Mesodermal cell (in vitro differentiated cells): Measurements from ENCODE around the gene TMCO1.
"Not testable (repeated sequence)": the region's sequence is repeated elsewhere in the genome, so short reads cannot be mapped to it uniquely, and the experiment has no call there.

Source experiments
- H3K27ac ChIP-seq: 2 replicates; pipeline ENCODE4 v1.7.0; 2013; ENCODE audit warnings: mild to moderate bottlenecking, low read depth, low read length, moderate library complexity; ENCODE audit not compliant: severe bottlenecking
- H3K36me3 ChIP-seq: 2 replicates; pipeline ENCODE4 v1.7.1; 2013; ENCODE audit warnings: mild to moderate bottlenecking, low read length, moderate library complexity; ENCODE audit not compliant: control insufficient read depth, insufficient read depth
- H3K4me1 ChIP-seq: one replicate; pipeline ENCODE4 v1.7.1; 2013; ENCODE audit warnings: mild to moderate bottlenecking, low read length; ENCODE audit not compliant: insufficient read depth, control insufficient read depth, poor library complexity, severe bottlenecking
- H3K4me3 ChIP-seq: 2 replicates; pipeline ENCODE4 v1.7.0; 2013; ENCODE audit warnings: low read length, control low read depth, mild to moderate bottlenecking; ENCODE audit not compliant: insufficient read depth, poor library complexity, severe bottlenecking; ENCODE audit errors: extremely low read depth
- H3K9me3 ChIP-seq: 2 replicates; pipeline ENCODE4 v1.7.1; 2013; ENCODE audit warnings: mild to moderate bottlenecking, low read length, moderate library complexity; ENCODE audit not compliant: control insufficient read depth
- WGBS, 2 experiments: methylation state at CpG; one replicate each; pipeline ENCODE4 v1.1.5; 2013; ENCODE audit warnings: missing lambda C conversion rate in 2 of 2; ENCODE audit not compliant: insufficient coverage in 2 of 2; 5-methylcytosine and 5-hydroxymethylcytosine counted together

TMCO1 gene

GRCh38 chr1:165703648-165704047 is 65.0 kb downstream of the TMCO1 start:
- H3K36me3 ChIP-seq = no peaks in the 10 kb centered on the region
- no peaks in the 10 kb centered on the region for H3K9me3 ChIP-seq
- WGBS, 2 experiments = 83 to 100% methylated on average over 1 of the region's 2 CpGs
- H3K4me1 ChIP-seq = no peaks in the 10 kb centered on the region
- H3K4me3 ChIP-seq = no peak overlapping the region
- H3K27ac ChIP-seq = no peak overlapping the region

DNA sequence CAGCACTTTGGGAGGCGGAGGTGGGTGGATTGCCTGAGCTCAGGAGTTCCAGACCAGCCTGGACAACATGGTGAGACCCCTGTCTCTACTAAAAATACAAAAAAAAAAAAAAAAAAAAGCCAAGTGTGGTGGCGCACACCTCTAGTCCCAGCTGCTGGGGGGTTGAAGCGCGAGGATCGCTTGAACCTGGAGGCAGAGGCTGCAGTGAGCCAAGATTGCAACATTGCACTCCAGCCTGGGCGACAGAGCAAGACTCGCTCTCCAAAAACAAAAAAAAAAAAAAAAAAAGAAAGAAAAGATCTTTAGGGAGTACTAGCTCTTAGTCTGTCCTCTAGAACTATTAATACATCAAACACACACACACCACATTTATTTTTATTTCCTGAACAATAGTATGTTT is 66.7 kb downstream of the TMCO1 start:
- H3K4me3 ChIP-seq, H3K9me3 ChIP-seq, H3K27ac ChIP-seq, H3K36me3 ChIP-seq, H3K4me1 ChIP-seq: not testable (repeated sequence)
- 75% methylated on average over 4 of the region's 7 CpGs; no CpG with 5 or more reads in 1 of the 2 experiments for WGBS, 2 experiments

GRCh38 chr1:165699577-165699976 is 69.1 kb downstream of the TMCO1 start:
- no peak overlapping the region for H3K4me3 ChIP-seq
- no peak overlapping the region for H3K27ac ChIP-seq
- H3K36me3 ChIP-seq = peaks cover 6% of the 10 kb centered on the region
- WGBS, 2 experiments = 86% methylated on average over 1 of the region's 3 CpGs; no CpG with 5 or more reads in 1 of the 2 experiments
- H3K4me1 ChIP-seq = no peaks in the 10 kb centered on the region
- H3K9me3 ChIP-seq = no peaks in the 10 kb centered on the region

DNA sequence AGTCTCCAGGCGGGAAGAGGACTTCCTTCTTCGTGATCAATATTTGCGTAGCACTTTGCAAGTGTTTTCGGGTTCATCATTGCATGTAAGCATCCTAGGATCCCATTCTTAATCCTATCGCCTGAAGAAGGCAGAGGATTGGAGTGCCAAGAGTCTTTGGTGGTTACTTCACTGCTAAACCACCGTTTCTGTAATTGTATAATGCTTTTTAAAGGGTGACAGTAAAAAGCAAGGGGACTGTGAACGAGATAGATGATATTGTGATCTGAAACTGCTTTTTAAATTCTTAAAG is 70.0 kb downstream of the TMCO1 start:
- Histone ChIP-seq H3K4me1 (no peaks in the 10 kb centered on the region), H3K4me3 (peak overlapping the region; percentile 81), H3K36me3 (peaks cover 12% of the 10 kb centered on the region), H3K9me3 (no peaks in the 10 kb centered on the region), H3K27ac (peak overlapping the region; percentile 96)
- WGBS, 2 experiments = 0 to 20% methylated on average over 1 to 2 of the region's 7 CpGs

DNA sequence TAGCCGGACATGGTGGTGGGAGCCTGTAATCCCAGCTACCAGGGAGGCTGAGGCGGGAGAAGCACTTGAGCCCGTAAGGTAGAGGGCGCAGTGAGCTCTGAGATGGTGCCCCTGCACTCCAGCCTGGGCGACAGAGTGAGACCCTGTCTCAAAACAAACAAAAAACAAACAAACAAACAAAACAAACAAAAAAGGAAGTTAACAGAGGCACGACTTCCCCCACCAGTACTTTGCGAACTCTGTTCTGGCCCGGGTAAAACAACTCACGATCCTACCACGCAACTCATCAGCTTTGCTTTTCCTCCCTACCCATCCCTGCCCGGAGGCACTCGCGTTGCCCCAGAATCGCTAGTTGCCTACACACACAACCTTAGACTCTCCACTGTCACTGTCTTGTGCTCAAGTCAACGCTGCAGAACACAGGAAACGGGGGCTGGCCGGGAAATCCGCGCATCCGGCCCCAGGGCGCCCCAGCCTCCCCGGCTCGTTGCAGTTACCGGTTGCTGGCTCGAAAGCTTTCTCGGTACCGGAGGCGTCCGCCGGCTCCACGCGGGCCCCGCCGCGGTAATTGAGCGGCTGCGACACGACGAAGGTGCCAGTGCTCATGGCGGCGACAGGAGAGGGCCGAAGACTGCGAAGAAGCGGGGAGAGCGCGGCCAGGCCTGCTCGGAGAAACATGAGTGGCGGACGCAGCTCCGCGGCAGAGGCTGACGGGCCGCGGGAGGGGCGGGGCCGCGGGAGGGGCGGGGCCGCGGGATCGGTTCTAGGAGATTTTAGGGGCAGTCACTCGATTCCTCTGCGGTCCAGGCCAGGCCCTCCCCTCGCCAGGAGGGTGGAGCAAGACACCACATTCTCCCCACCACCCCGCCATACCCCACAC is 70.5 kb downstream of the TMCO1 start, which contains the start of gene ALDH9A1:
ALDH9A1 (minus strand) TSS at position 682 of the 880 bp plus-strand sequence; CDS start at position 678, 4 bp downstream.
- Histone ChIP-seq H3K27ac (peak within 1 kb of the TSS; percentile 96), H3K9me3 (no peaks in the 10 kb centered on the region), H3K4me3 (peak within 1 kb of the TSS; percentile 81), H3K36me3 (peaks cover 12% of the 10 kb centered on the region), H3K4me1 (no peaks in the 10 kb centered on the region)
- 1% methylated on average over 34 to 48 of the region's 65 CpGs for WGBS, 2 experiments

- WGBS, 2 experiments = 37 to 67% methylated on average over 1 to 5 of the region's 8 CpGs
- Histone ChIP-seq H3K36me3 (peaks cover 12% of the 10 kb centered on the region), H3K4me3 (peak overlapping the region; percentile 81), H3K9me3 (no peaks in the 10 kb centered on the region), H3K4me1 (no peaks in the 10 kb centered on the region), H3K27ac (peak overlapping the region; percentile 96)
These were observed 71.2 kb downstream of the TMCO1 start for GRCh38 chr1:165697491-165697880.

DNA sequence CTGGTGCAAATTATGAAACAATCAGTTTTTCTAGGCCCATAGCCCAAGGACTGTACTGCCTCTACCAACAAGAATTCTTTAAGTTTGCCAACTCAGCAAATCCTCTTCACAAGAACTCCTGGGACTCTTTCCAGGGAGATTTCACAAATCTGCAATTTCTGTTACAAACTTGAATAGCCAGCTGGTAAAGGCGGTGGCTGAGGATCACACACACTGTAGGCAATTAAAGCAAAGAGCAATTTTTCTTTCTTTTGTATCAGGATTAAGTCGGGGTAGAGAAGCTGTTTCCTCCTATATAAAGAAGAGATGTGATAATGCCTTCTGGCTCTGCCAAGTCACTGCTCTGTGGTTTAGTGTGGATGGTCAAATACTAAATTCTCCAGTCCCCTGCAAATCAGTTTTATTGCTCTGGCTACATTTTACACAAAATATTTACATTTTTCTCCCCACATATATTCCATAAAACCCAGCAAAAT is 72.0 kb downstream of the TMCO1 start:
- H3K9me3 ChIP-seq = no peaks in the 10 kb centered on the region
- H3K36me3 ChIP-seq = peaks cover 17% of the 10 kb centered on the region
- peak overlapping the region; percentile 47 for H3K27ac ChIP-seq
- peak overlapping the region; percentile 81 for H3K4me3 ChIP-seq
- H3K4me1 ChIP-seq = no peaks in the 10 kb centered on the region
- 86% methylated on average over 1 of the region's 2 CpGs; no CpG with 5 or more reads in 1 of the 2 experiments for WGBS, 2 experiments

DNA sequence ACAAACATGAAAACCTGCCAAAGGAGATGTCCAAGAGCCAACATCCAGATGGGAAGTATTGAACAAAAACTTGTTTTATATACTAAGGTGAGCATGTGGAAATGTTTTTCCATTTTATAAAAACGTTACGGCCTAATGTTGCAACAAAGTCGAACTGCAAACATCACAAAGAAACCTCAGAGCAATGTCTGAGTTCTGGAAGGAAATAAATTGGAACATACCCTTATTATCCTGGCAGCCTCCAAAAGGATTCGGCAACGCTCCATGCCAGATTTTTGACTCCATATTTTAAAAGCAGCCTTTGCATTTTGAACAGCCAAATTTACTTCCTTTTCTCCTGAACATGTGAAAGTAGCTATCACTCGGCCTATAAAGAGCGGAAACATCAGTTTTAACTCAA is 73.6 kb downstream of the TMCO1 start:
- WGBS, 2 experiments = 100% methylated on average over 3 to 5 of the region's 7 CpGs
- H3K4me3 ChIP-seq = no peak overlapping the region
- H3K9me3 ChIP-seq = no peaks in the 10 kb centered on the region
- no peaks in the 10 kb centered on the region for H3K4me1 ChIP-seq
- peaks cover 29% of the 10 kb centered on the region for H3K36me3 ChIP-seq
- no peak overlapping the region for H3K27ac ChIP-seq

DNA sequence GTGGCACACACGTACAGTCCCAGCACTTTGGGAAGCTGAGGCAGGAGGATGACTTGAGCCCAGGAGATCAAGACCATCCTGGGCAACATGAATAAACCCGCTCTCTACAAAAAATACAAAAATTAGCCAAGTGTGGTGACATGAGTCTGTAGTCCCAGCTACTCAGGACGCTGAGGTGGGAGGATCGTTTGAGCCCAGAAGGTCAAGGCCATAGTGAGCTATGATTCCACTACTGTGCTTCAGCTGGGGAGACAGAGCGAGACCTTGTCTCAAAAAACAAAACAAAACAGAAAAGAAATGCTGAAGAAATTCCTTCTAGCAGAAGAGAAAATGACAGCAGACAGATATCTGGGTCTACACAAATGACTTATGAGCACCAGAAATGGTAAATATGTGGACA is 80.6 kb downstream of the TMCO1 start:
- Histone ChIP-seq H3K4me1 (no peaks in the 10 kb centered on the region), H3K4me3 (no peak overlapping the region), H3K27ac (no peak overlapping the region), H3K36me3 (peaks cover 63% of the 10 kb centered on the region), H3K9me3 (no peaks in the 10 kb centered on the region)
- WGBS, 2 experiments = 90 to 100% methylated on average over 2 to 3 of the region's 5 CpGs

DNA sequence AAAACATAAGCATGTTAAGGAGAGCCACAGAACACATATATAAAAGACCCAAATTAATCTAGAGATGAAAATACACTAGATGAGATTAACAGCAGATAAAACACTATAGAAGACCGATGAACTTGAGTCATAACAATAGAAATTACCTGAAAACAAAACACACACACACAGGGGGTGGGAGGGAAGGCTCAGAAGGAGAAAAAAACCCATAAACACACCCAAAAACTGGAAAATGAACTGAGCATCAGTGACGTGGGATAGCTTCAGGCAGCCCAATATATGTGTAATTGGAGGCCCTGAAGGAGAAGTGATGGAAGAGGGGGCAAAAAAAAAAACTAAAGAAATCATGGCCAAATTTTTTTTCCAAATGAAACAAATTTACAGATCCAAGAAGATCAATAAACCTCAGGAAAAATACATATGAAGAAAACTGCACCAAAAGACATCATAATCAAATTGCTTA is 81.7 kb downstream of the TMCO1 start:
- no CpG with 5 or more reads among the region's 2 CpGs for WGBS, 2 experiments
- H3K4me1 ChIP-seq = no peaks in the 10 kb centered on the region

More for the DNA sequence above, 81.7 kb downstream of the TMCO1 start:
- peaks cover 72% of the 10 kb centered on the region for H3K36me3 ChIP-seq
- H3K9me3 ChIP-seq = no peaks in the 10 kb centered on the region
- no peak overlapping the region for H3K27ac ChIP-seq
- H3K4me3 ChIP-seq = no peak overlapping the region
